ENCODE data around the gene MNAT1. TPM values are rescaled to one million over a fixed set of nuclear protein-coding genes. Genes with fewer than 3 reads are reported as not detected.

The MNAT1 gene
- total RNA-seq, 3 donors from 2014 or later, result 30.6 to 70.4 (median 50.8) TPM

DNA sequence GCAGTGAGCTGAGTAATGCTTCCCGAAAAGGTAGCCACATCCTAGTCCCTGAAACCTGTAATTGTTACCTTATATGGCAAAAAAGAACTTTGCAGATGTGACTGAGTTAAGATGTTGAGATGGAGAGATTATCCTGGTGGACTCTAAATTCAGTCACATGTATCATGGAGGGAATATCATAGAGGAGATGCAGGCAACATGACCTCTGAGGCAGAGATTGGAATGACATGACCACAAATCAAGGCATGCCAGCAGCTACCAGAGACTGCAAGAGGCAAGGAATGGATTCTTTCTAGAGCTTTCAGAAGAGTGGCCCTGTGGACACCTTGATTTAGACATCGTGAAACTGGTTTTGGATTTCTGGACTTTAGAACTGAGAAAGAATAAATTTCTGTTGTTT is 265.0 kb downstream of the MNAT1 start:
- Histone ChIP-seq H3K4me3 (no peak overlapping the region), H3K27me3 (no peaks in the 10 kb centered on the region), H3K4me1 (no peaks in the 10 kb centered on the region), H3K27ac (no peak overlapping the region), H3K9me3 (peaks cover 8 to 9% of the 10 kb centered on the region in 2 donors), H3K36me3 (no peaks in the 10 kb centered on the region)
- DNase-seq (ENCODE audit: low spot score in 2 of 2), result no peak
- TF ChIP-seq, protein P1, sequence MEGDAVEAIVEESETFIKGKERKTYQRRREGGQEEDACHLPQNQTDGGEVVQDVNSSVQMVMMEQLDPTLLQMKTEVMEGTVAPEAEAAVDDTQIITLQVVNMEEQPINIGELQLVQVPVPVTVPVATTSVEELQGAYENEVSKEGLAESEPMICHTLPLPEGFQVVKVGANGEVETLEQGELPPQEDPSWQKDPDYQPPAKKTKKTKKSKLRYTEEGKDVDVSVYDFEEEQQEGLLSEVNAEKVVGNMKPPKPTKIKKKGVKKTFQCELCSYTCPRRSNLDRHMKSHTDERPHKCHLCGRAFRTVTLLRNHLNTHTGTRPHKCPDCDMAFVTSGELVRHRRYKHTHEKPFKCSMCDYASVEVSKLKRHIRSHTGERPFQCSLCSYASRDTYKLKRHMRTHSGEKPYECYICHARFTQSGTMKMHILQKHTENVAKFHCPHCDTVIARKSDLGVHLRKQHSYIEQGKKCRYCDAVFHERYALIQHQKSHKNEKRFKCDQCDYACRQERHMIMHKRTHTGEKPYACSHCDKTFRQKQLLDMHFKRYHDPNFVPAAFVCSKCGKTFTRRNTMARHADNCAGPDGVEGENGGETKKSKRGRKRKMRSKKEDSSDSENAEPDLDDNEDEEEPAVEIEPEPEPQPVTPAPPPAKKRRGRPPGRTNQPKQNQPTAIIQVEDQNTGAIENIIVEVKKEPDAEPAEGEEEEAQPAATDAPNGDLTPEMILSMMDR (IDR thresholded peaks at IDR 0.05), result no peak
- no peak for TF ChIP-seq POLR2A (IDR thresholded peaks at IDR 0.05)
- TF ChIP-seq POLR2AphosphoS5 (IDR thresholded peaks at IDR 0.05), result no peak
- intact Hi-C loops (cut with DNase I; ENCODE audit: low total_unique reads), result no loop called here

GRCh38 chr14:61003571-61003970 is 269.0 kb downstream of the MNAT1 start:
- intact Hi-C loops (cut with DNase I; ENCODE audit: low total_unique reads), result no loop called here
- H3K4me1 ChIP-seq, result no peaks in the 10 kb centered on the region
- DNase-seq (ENCODE audit: low spot score in 2 of 2), result no peak
- TF ChIP-seq POLR2AphosphoS5 (IDR thresholded peaks at IDR 0.05) (no peak), POLR2A (IDR thresholded peaks at IDR 0.05) (no peak)
- TF ChIP-seq, protein P1 (IDR thresholded peaks at IDR 0.05), result no peak
- no peak overlapping the region for H3K27ac ChIP-seq
- H3K27me3 ChIP-seq, result no peaks in the 10 kb centered on the region
- H3K36me3 ChIP-seq, result no peaks in the 10 kb centered on the region
- peaks cover 1 to 2% of the 10 kb centered on the region in 2 donors for H3K9me3 ChIP-seq
- no peak overlapping the region for H3K4me3 ChIP-seq

- Histone ChIP-seq H3K4me1 (no peaks in the 10 kb centered on the region), H3K27me3 (no peaks in the 10 kb centered on the region), H3K27ac (no peak overlapping the region), H3K4me3 (no peak overlapping the region), H3K9me3 (peaks cover 0 to 7% of the 10 kb centered on the region in 2 donors), H3K36me3 (no peaks in the 10 kb centered on the region)
- TF ChIP-seq POLR2A (IDR thresholded peaks at IDR 0.05) (no peak), POLR2AphosphoS5 (IDR thresholded peaks at IDR 0.05) (no peak)
- TF ChIP-seq, protein P1 (IDR thresholded peaks at IDR 0.05), result no peak
- intact Hi-C loops (cut with DNase I; ENCODE audit: low total_unique reads), result no loop called here
- no peak for DNase-seq (ENCODE audit: low spot score in 2 of 2)
These were observed 285.0 kb downstream of the MNAT1 start for GRCh38 chr14:61019537-61019936.

Other genes with a start within 250 kb of the MNAT1 start
- gene C14orf39, start 248.7 kb upstream of the MNAT1 start, total RNA-seq, result 1 to 10 TPM in 1 of 3 donors, under 1 TPM in 1, not detected in 1; 0.33 to 2.1 TPM
- gene SIX6, start 225.6 kb upstream of the MNAT1 start, total RNA-seq, result not detected
- 10 to 100 TPM in 1 of 3 donors, 1 to 10 TPM in 2; 2.6 to 14.9 (median 5.0) TPM for gene SIX1, start 85.3 kb upstream of the MNAT1 start, total RNA-seq
- gene SIX4, start 10.4 kb upstream of the MNAT1 start, total RNA-seq, result 10 to 100 TPM in 1 of 3 donors, 1 to 10 TPM in 2; 2.6 to 16.7 (median 5.2) TPM
- 10 to 100 TPM in 2 of 3 donors, 1 to 10 TPM in 1; 8.8 to 13.8 (median 11.4) TPM for gene TRMT5, start 246.3 kb downstream of the MNAT1 start, total RNA-seq
- gene SLC38A6, start 246.5 kb downstream of the MNAT1 start, total RNA-seq, result 10 to 100 TPM; 39.7 to 45.0 (median 44.1) TPM